GM21390 (cell line): ENCODE measurements around the gene SPATA13.
"Not testable (repeated sequence)": the region's sequence is repeated elsewhere in the genome, so short reads cannot be mapped to it uniquely, and the experiment has no call there.

Experiments used
- ATAC-seq: cut with Tn5 transposase; IDR thresholded peaks from one replicate; pipeline ENCODE4 v1.9.1; 2021; ENCODE audit not compliant: unreplicated experiment

The SPATA13 gene

GRCh38 chr13:24349778-24350664 lies 189.5 kb downstream of the SPATA13 start:
- ATAC-seq: not testable (repeated sequence)

DNA sequence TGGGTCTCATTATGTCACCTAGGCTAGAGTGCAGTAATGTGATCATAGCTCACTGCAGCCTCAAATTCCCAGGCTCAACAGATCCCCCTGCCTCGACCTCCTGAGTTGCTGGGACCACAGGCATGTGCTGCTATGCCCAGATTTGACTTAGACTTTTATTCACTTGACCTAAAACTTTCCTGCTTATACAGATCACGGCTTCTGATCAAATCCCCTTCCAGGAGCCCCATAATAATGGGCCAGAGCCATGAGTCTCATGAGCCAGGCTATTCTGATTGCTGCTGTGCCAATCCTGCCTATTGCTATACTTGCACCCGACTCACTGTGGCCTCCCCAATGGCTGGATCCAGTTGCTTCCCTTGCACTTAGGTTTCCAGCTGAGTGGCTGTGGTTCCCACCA lies 190.9 kb downstream of the SPATA13 start:
- ATAC-seq: no peak

GRCh38 chr13:24353736-24354135 lies 193.2 kb downstream of the SPATA13 start:
- no peak for ATAC-seq

- ATAC-seq: no peak
Observed at GRCh38 chr13:24355103-24355502, 194.6 kb downstream of the SPATA13 start.

- no peak for ATAC-seq
Observed at GRCh38 chr13:24356270-24356669, 195.8 kb downstream of the SPATA13 start.
